K562 (cell line): ENCODE results near the gene MTA2. TPM values are rescaled to one million over a fixed set of nuclear protein-coding genes. Genes with fewer than 3 reads are reported as not detected.

Experiments used
- AFF1 ChIP-seq, 2 experiments: fragments of 450-650 bp; IDR thresholded peaks; 2 replicates each; pipeline ENCODE4 v1.6.1; 2018; ENCODE audit warnings: mild to moderate bottlenecking in 2 of 2, low read depth in 1 of 2; ENCODE audit not compliant: partially characterized antibody in 2 of 2
- CHD2 ChIP-seq: IDR thresholded peaks from 2 replicates; pipeline ENCODE4 v1.6.1; 2011; ENCODE audit warnings: low read depth, low read length
- DIDO1 ChIP-seq: fragments of 450-650 bp; IDR thresholded peaks from 2 replicates; pipeline ENCODE4 v1.6.1; 2016; ENCODE audit warnings: low read depth, missing biosample characterization, missing genetic modification characterization
- LCOR ChIP-seq: sonication (generic); formaldehyde crosslinking; IDR thresholded peaks from 2 replicates; pipeline ENCODE4 v1.8.0; 2022; ENCODE audit warnings: mild to moderate bottlenecking, missing genetic modification reagents
- NELFE ChIP-seq: IDR thresholded peaks from 2 replicates; pipeline ENCODE4 v1.6.1; 2011; ENCODE audit warnings: mild to moderate bottlenecking; ENCODE audit not compliant: insufficient read depth, insufficient read length
- PHB ChIP-seq: fragments of 250-450 bp; sonication (Bioruptor Pico); IDR thresholded peaks from 2 replicates; pipeline ENCODE4 v1.5.0; 2021
- RBBP5 ChIP-seq: fragments of 200-600 bp; sonication (generic); IDR thresholded peaks from 2 replicates; pipeline ENCODE4 v1.6.1; 2012; ENCODE audit warnings: borderline replicate concordance, mild to moderate bottlenecking, low read length, control low read depth, inconsistent platforms; ENCODE audit not compliant: insufficient read depth, poor library complexity, severe bottlenecking
- RNF219 ChIP-seq: fragments of 250-450 bp; sonication (Bioruptor Pico); IDR thresholded peaks from 2 replicates; pipeline ENCODE4 v1.5.0; 2022; ENCODE audit warnings: mild to moderate bottlenecking
- SNIP1 ChIP-seq: fragments of 450-650 bp; IDR thresholded peaks from 2 replicates; pipeline ENCODE4 v1.7.1; 2017; ENCODE audit warnings: low read depth, mild to moderate bottlenecking
- TAF15 ChIP-seq: fragments of 200-400 bp; formaldehyde crosslinking; IDR thresholded peaks from 2 replicates; pipeline ENCODE4 v1.6.1; 2017; ENCODE audit warnings: mild to moderate bottlenecking, low read depth, low read length, moderate library complexity
- TAF9B ChIP-seq: fragments of 450-650 bp; IDR thresholded peaks from 2 replicates; pipeline ENCODE4 v1.6.1; 2018; ENCODE audit warnings: mild to moderate bottlenecking; ENCODE audit not compliant: partially characterized antibody
- TBL1XR1 ChIP-seq, 2 experiments: IDR thresholded peaks; 2 replicates each; pipeline ENCODE4 v1.6.1; 2012; ENCODE audit warnings: improper control_type of control experiment in 2 of 2, low read length in 2 of 2, mild to moderate bottlenecking in 1 of 2
- TFE3 ChIP-seq: fragments of 450-650 bp; formaldehyde crosslinking; IDR thresholded peaks from 2 replicates; pipeline ENCODE4 v1.4.0; 2020; ENCODE audit warnings: mild to moderate bottlenecking, mixed read lengths
- ZKSCAN1 ChIP-seq: fragments of 150-350 bp; IDR thresholded peaks from 2 replicates; pipeline ENCODE4 v1.6.1; 2016; ENCODE audit warnings: low read depth, low read length
- ZNF655 ChIP-seq: fragments of 250-450 bp; sonication (Bioruptor Pico); IDR thresholded peaks from 2 replicates; pipeline ENCODE4 v1.5.0; 2021
- ZNF740 ChIP-seq, 3 experiments: fragments of 200-800 bp in 1 of 3; sonication (Bioruptor generic) in 1 of 3; sonication (generic) in 1 of 3; formaldehyde crosslinking in 1 of 3; IDR thresholded peaks; 2 replicates each; pipeline versions ENCODE4 v1.6.1 to v1.8.0; 2016 to 2022; ENCODE audit warnings: mild to moderate bottlenecking in 2 of 3, missing compliant biosample characterization in 2 of 3, missing genetic modification characterization in 2 of 3, missing genetic modification reagents in 1 of 3
- polyA plus RNA-seq, 8 experiments: library from polyadenylated mRNA; depleted of rRNA in 4 of 8; stranded (reverse) in 5 of 8; unstranded in 3 of 8; fragments of >200 nt; fragmentation: Nextera tagmentation in 2 of 8; fragmentation: Illumina TruSeq in 1 of 8; extraction: Ambion mirVana in 2 of 8; extraction: Trizol in 1 of 8; gene quantifications; 2 replicates each; pipeline versions ENCODE4 v1.2.1 to v1.2.3, GENCODE V29; 2011 to 2014; ENCODE audit warnings: inconsistent platforms in 1 of 8, missing spikeins in 1 of 8
- total RNA-seq, 7 experiments: library from RNA; depleted of rRNA in 6 of 7; stranded (reverse); fragments of >200 nt in 6 of 7; fragmentation: Illumina TruSeq in 2 of 7; extraction: Trizol in 2 of 7; gene quantifications; 2 replicates each; pipeline versions ENCODE4 v1.2.1 to v1.2.3, GENCODE V29; 2011 to 2021; ENCODE audit warnings: low replicate concordance in 1 of 7

The MTA2 gene
- total and polyA plus RNA-seq, 9 of the 15 experiments (the other 6 are each of a cell fraction or from before 2014, with no cell fraction given), result 6.2 to 220 (median 172) TPM

GRCh38 chr11:62545437-62546243 is 56.0 kb downstream of the MTA2 start (continued):
- TF ChIP-seq ZKSCAN1, result 0 out of 2 replicates have a peak, but pooled peaks have one; percentile 25
- TF ChIP-seq TAF15, result no peak
- TF ChIP-seq DIDO1 (tag), result no peak
- no peak for TF ChIP-seq TFE3 (CRISPR knock-in tag)
- TF ChIP-seq TAF9B, result no peak
- no peak for TF ChIP-seq AFF1 (IDR thresholded peaks at IDR 0.05; ENCODE audit: low read depth in 1 of 2, partially characterized antibody in 2 of 2)
- TF ChIP-seq RBBP5, result peak; percentile 68
- peak; percentile 51 to 53; a peak in 2 of 4 replicates for TF ChIP-seq TBL1XR1 (IDR thresholded peaks at IDR 0.05; ENCODE audit: low read length in 2 of 2)
- TF ChIP-seq PHB, result no peak
- no peak for TF ChIP-seq NELFE
- no peak for TF ChIP-seq CHD2
- peak; percentile 23; the same call in 1 of the 2 replicates for TF ChIP-seq LCOR (CRISPR knock-in tag)
- TF ChIP-seq ZNF655 (CRISPR knock-in tag), result no peak
- peak; percentile 63 for TF ChIP-seq ZNF740 (CRISPR knock-in tag; IDR thresholded peaks at IDR 0.05)
- no peak for TF ChIP-seq ZNF740 (tag; IDR thresholded peaks at IDR 0.05)
- TF ChIP-seq SNIP1, result no peak
- TF ChIP-seq RNF219 (CRISPR knock-in tag), result no peak
